HFFc6 (cell line): ENCODE results near the gene AQP9. TPM values are rescaled to one million over a fixed set of nuclear protein-coding genes. Genes with fewer than 3 reads are reported as not detected.

ENCODE experiments used
- DNase-seq: peaks from one replicate; pipeline ENCODE4 v3.0.0-alpha.2; 2018
- H3K27ac Mint-ChIP-seq: 2 replicates; pipeline ENCODE4 v1.8.0; 2020; ENCODE audit warnings: mild to moderate bottlenecking, mixed read lengths
- H3K27me3 Mint-ChIP-seq: 2 replicates; pipeline ENCODE4 v1.8.0; 2021; ENCODE audit warnings: mild to moderate bottlenecking, moderate library complexity, mixed read lengths; ENCODE audit not compliant: insufficient read depth
- H3K36me3 Mint-ChIP-seq: 2 replicates; pipeline ENCODE4 v1.8.0; 2021; ENCODE audit warnings: low read depth, mixed read lengths
- H3K4me1 Mint-ChIP-seq: 2 replicates; pipeline ENCODE4 v1.8.0; 2020; ENCODE audit warnings: low read depth, mixed read lengths
- H3K4me3 Mint-ChIP-seq: 2 replicates; pipeline ENCODE4 v1.8.0; 2020; ENCODE audit warnings: mild to moderate bottlenecking, moderate library complexity, mixed read lengths
- H3K9me3 Mint-ChIP-seq: 2 replicates; pipeline ENCODE4 v1.8.0; 2020; ENCODE audit warnings: mild to moderate bottlenecking, mixed read lengths
- CTCF ChIP-seq: fragments of 200-600 bp; sonication (generic); IDR thresholded peaks from 2 replicates; pipeline ENCODE4 v1.5.0; 2021; ENCODE audit warnings: antibody characterized with exemption, mild to moderate bottlenecking
- total RNA-seq, 6 experiments: library from RNA; stranded (reverse); fragmentation: NEBNext Ultra II Directional; extraction: Animal tissue kit (Norgen Biotek cat#: 25700); gene quantifications; 2 replicates in 1 of 6; 3 replicates in 5 of 6; pipeline ENCODE4 v1.2.3, GENCODE V29; 2021

AQP9 gene
- total RNA-seq, 6 experiments from 2014 or later: not detected

GRCh38 chr15:58233341-58233740 lies 95.2 kb downstream of the AQP9 start:
- H3K36me3 Mint-ChIP-seq: no peaks in the 10 kb centered on the region
- peaks cover 28% of the 10 kb centered on the region for H3K4me1 Mint-ChIP-seq
- DNase-seq: no peak
- H3K27ac Mint-ChIP-seq: no peak overlapping the region
- H3K4me3 Mint-ChIP-seq: no peak overlapping the region
- H3K9me3 Mint-ChIP-seq: no peaks in the 10 kb centered on the region
- TF ChIP-seq CTCF: no peak
- H3K27me3 Mint-ChIP-seq: peaks cover 13% of the 10 kb centered on the region

Other genes with a start within 250 kb of the AQP9 start
- gene ALDH1A2, start 72.7 kb upstream of the AQP9 start, total RNA-seq: not detected